ENCODE data around the gene SFTPD. TPM values are rescaled to one million over a fixed set of nuclear protein-coding genes. Genes with fewer than 3 reads are reported as not detected.
A peak's percentile ranks its signal among the peaks of the same experiment; 100 is the strongest.

Gene SFTPD
- total and polyA plus RNA-seq, 4 donors, result 0.17 to 0.60 (median 0.47) TPM; not detected in 1

DNA sequence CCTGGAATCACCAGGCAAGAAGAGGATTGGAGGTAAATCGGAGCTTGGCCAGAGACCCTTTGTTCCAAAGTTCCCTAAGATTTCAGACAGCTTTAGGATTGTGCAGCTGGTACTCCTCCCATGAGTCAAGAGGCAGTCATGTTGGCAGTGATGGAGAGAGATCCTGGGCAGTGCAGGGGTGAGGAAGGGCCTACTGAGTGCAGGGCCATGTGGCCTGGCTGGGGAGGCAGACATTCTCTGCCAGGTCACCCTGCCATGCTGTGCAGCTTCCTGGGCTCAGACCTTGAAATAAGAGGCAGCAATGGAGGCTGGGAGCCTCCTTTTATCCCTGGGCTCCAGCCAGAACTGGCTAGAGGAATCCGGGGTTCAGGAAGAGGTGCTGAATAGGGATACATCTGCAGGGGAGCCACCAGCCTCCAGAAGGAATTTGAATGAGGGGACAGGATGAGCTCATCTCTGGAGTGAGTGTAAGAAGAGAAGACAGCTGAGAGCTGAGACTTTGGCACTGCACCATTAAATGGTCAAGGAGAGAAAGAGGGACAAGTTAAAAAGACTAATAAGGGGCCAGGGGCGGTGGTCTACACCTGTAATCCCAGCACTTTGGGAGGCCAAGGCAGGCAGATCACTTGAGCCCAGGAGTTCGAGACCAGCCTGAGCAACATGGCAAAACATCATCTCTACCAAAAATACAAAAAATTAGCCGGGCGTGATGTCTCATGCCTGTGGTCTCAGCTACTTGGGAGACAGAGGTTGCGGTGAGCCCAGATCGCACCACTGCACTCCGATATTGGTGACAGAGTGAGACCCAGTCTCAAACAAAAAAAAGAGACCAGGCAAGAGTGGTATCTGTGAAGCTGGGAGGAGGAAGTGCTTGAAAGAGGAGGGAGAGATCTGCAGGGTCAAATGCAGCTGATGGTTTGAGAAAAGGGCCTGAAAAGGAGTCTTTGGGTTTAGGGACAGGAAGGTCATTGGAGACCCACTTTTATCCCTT lies 12.0 kb downstream of the SFTPD start:
- 83% methylated on average over 9 of the region's 9 CpGs for WGBS
- no peak for TF ChIP-seq RAD21 (IDR thresholded peaks at IDR 0.05)
- no peak for TF ChIP-seq NR2F2 (IDR thresholded peaks at IDR 0.05)
- TF ChIP-seq ATF3 (IDR thresholded peaks at IDR 0.05), result no peak
- no peak for TF ChIP-seq RXRA (IDR thresholded peaks at IDR 0.05)
- no peak for TF ChIP-seq HNF4A (conservative IDR thresholded peaks at IDR 0.05)
- no peak for TF ChIP-seq HNF4G (IDR thresholded peaks at IDR 0.05)
- TF ChIP-seq MAX (IDR thresholded peaks at IDR 0.05), result no peak
- no peak for TF ChIP-seq FOXA2 (IDR thresholded peaks at IDR 0.05)
- no peak for TF ChIP-seq YY1 (IDR thresholded peaks at IDR 0.05)
- TF ChIP-seq SP1 (IDR thresholded peaks at IDR 0.05), result no peak
- no peak for TF ChIP-seq FOXA1 (IDR thresholded peaks at IDR 0.05)
- TF ChIP-seq, protein P1, sequence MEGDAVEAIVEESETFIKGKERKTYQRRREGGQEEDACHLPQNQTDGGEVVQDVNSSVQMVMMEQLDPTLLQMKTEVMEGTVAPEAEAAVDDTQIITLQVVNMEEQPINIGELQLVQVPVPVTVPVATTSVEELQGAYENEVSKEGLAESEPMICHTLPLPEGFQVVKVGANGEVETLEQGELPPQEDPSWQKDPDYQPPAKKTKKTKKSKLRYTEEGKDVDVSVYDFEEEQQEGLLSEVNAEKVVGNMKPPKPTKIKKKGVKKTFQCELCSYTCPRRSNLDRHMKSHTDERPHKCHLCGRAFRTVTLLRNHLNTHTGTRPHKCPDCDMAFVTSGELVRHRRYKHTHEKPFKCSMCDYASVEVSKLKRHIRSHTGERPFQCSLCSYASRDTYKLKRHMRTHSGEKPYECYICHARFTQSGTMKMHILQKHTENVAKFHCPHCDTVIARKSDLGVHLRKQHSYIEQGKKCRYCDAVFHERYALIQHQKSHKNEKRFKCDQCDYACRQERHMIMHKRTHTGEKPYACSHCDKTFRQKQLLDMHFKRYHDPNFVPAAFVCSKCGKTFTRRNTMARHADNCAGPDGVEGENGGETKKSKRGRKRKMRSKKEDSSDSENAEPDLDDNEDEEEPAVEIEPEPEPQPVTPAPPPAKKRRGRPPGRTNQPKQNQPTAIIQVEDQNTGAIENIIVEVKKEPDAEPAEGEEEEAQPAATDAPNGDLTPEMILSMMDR (IDR thresholded peaks at IDR 0.05; ENCODE audit: low read depth, low read length, missing input control), result no peak
- no peak for TF ChIP-seq REST (IDR thresholded peaks at IDR 0.05)
- DNase-seq (ENCODE audit: low spot score), result peak; percentile 14

GRCh38 chr10:79933961-79934360 lies 14.9 kb downstream of the SFTPD start:
- no peak overlapping the region for H3K4me3 ChIP-seq (ENCODE audit: low read depth in 1 of 3, low read length in 3 of 3)
- TF ChIP-seq YY1 (IDR thresholded peaks at IDR 0.05) (no peak), ZBTB33 (IDR thresholded peaks at IDR 0.05) (no peak), MAX (IDR thresholded peaks at IDR 0.05) (no peak), ATF3 (IDR thresholded peaks at IDR 0.05) (no peak)
- TF ChIP-seq, protein P1 (IDR thresholded peaks at IDR 0.05; ENCODE audit: low read depth, low read length, missing input control), result no peak
- H3K9ac ChIP-seq (ENCODE audit: low read depth in 1 of 2, low read length in 2 of 2), result no peak overlapping the region
- H3K27me3 ChIP-seq (ENCODE audit: control insufficient read depth in 4 of 4, insufficient read depth in 4 of 4, low read length in 3 of 4), result no peaks in the 10 kb centered on the region
- no peak for DNase-seq (ENCODE audit: low spot score)
- H3K9me3 ChIP-seq (ENCODE audit: control insufficient read depth in 4 of 4, low read length in 3 of 4), result no peaks in the 10 kb centered on the region
- H3K4me1 ChIP-seq (ENCODE audit: control insufficient read depth in 4 of 4, insufficient read depth in 4 of 4, low read length in 3 of 4), result peaks cover 0 to 16% (median 10%) of the 10 kb centered on the region in 4 donors
- H3K36me3 ChIP-seq (ENCODE audit: control insufficient read depth in 4 of 4, insufficient read depth in 3 of 4, low read depth in 1 of 4, low read length in 3 of 4), result peaks cover 0 to 4% (median 0%) of the 10 kb centered on the region in 4 donors
- H3K27ac ChIP-seq (ENCODE audit: low read depth in 1 of 2, low read length in 2 of 2), result no peak overlapping the region
- WGBS, result 91% methylated on average over 3 of the region's 3 CpGs

More for the DNA sequence above, 12.0 kb downstream of the SFTPD start:
- H3K9me3 ChIP-seq (ENCODE audit: control insufficient read depth in 4 of 4, low read length in 3 of 4), result no peaks in the 10 kb centered on the region
- H3K27ac ChIP-seq (ENCODE audit: low read depth in 1 of 2, low read length in 2 of 2), result no peak overlapping the region
- H3K27me3 ChIP-seq (ENCODE audit: control insufficient read depth in 4 of 4, insufficient read depth in 4 of 4, low read length in 3 of 4), result no peaks in the 10 kb centered on the region
- no peak overlapping the region for H3K4me3 ChIP-seq (ENCODE audit: low read depth in 1 of 3, low read length in 3 of 3)
- no peak overlapping the region for H3K9ac ChIP-seq (ENCODE audit: low read depth in 1 of 2, low read length in 2 of 2)
- peaks cover 0 to 4% (median 0%) of the 10 kb centered on the region in 4 donors for H3K36me3 ChIP-seq (ENCODE audit: control insufficient read depth in 4 of 4, insufficient read depth in 3 of 4, low read depth in 1 of 4, low read length in 3 of 4)
- H3K4me1 ChIP-seq (ENCODE audit: control insufficient read depth in 4 of 4, insufficient read depth in 4 of 4, low read length in 3 of 4), result no peaks in the 10 kb centered on the region
